ENCODE measurements around the gene OR11H7. TPM values are rescaled to one million over a fixed set of nuclear protein-coding genes. Genes with fewer than 3 reads are reported as not detected.

OR11H7 gene
- total and polyA plus RNA-seq, 9 of the 15 experiments (the other 6 are each of a cell fraction or from before 2014, with no cell fraction given): not detected

DNA sequence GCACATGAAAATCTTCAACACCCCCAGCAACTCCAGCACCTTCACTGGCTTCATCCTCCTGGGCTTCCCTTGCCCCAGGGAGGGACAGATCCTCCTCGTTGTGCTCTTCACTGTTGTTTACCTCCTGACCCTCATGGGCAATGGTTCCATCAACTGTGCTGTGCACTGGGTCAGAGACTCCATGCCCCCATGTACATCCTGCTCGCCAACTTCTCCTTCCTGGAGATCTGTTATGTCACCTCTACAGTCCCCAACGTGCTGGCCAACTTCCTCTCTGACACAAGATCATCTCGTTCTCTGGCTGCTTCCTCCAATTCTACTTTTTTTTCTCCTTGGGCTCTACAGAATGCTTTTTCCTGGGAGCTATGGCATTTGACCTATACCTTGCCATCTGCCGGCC lies 49.6 kb upstream of the OR11H7 start (continued):
- TF ChIP-seq MED1 (CRISPR knock-in tag; IDR thresholded peaks at IDR 0.05; ENCODE audit: borderline replicate concordance) (no peak), MTA3 (IDR thresholded peaks at IDR 0.05; ENCODE audit: borderline replicate concordance) (no peak), HLTF (IDR thresholded peaks at IDR 0.05) (no peak), DMBX1 (CRISPR knock-in tag; IDR thresholded peaks at IDR 0.05; ENCODE audit: borderline replicate concordance) (0 out of 2 replicates have a peak, but pooled peaks have one; percentile 41), TEAD1 (CRISPR knock-in tag; IDR thresholded peaks at IDR 0.05) (no peak), PHF8 (IDR thresholded peaks at IDR 0.05; ENCODE audit: borderline replicate concordance, low read length) (no peak), SMAD4 (CRISPR knock-in tag; conservative IDR thresholded peaks at IDR 0.05) (peak; percentile 43)
- TF ChIP-seq, protein P1, sequence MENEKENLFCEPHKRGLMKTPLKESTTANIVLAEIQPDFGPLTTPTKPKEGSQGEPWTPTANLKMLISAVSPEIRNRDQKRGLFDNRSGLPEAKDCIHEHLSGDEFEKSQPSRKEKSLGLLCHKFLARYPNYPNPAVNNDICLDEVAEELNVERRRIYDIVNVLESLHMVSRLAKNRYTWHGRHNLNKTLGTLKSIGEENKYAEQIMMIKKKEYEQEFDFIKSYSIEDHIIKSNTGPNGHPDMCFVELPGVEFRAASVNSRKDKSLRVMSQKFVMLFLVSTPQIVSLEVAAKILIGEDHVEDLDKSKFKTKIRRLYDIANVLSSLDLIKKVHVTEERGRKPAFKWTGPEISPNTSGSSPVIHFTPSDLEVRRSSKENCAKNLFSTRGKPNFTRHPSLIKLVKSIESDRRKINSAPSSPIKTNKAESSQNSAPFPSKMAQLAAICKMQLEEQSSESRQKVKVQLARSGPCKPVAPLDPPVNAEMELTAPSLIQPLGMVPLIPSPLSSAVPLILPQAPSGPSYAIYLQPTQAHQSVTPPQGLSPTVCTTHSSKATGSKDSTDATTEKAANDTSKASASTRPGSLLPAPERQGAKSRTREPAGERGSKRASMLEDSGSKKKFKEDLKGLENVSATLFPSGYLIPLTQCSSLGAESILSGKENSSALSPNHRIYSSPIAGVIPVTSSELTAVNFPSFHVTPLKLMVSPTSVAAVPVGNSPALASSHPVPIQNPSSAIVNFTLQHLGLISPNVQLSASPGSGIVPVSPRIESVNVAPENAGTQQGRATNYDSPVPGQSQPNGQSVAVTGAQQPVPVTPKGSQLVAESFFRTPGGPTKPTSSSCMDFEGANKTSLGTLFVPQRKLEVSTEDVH (IDR thresholded peaks at IDR 0.05; ENCODE audit: low read depth, partially characterized antibody): no peak

DNA sequence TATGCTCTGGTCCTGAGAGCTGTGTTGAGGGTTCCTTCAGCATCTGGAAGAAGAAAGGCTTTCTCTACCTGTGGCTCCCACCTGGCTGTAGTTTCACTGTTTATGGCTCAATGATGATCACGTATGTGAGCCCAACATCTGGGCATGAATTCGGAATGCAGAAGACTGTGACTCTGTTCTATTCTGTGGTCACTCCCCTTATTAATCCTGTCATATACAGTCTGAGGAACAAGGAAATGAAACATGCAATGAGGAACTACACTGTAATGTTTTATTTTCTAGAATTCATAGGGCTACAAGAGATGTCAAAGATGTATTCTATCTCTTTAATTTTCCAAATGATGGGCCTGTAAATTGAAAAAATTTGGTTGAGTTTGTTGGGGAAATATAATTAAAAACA lies 48.9 kb upstream of the OR11H7 start:
- no peak for TF ChIP-seq ZKSCAN8 (CRISPR knock-in tag; IDR thresholded peaks at IDR 0.05)
- TF ChIP-seq PURB (CRISPR knock-in tag; IDR thresholded peaks at IDR 0.05; ENCODE audit: low read depth): no peak
- TF ChIP-seq RBM14 (IDR thresholded peaks at IDR 0.05; ENCODE audit: borderline replicate concordance, insufficient read depth, low read depth, low read length): no peak
- ATAC-seq (no peak), FAIRE-seq (no peak), DNase-seq (ENCODE audit: extremely low read depth in 1 of 4, low spot score in 3 of 4) (no peak)
- POLR2A ChIA-PET: no interaction called here
- 89% methylated on average over 2 of the region's 2 CpGs for WGBS (ENCODE audit: insufficient coverage, low coverage, missing lambda C conversion rate)
- in situ Hi-C loops (cut with MboI) (no loop called here), intact Hi-C loops (cut with micrococcal nuclease) (no loop called here)
- peaks cover 10 to 44% of the 10 kb centered on the region in 2 experiments for H3K4me1 ChIP-seq (replicated peaks in 1 of 2; ENCODE audit: control insufficient read depth in 2 of 2, insufficient read depth in 2 of 2, low read length in 2 of 2)
- peaks cover 10% of the 10 kb centered on the region for H3K9me3 ChIP-seq (replicated peaks; ENCODE audit: control insufficient read depth, insufficient read depth, low read depth, low read length)
- no peaks in the 10 kb centered on the region for H3K36me3 ChIP-seq (ENCODE audit: control insufficient read depth, insufficient read depth, low read length)
- BruUV-seq (replicated peaks): no TSS peak
- peak overlapping the region; percentile 81 for H2AFZ ChIP-seq (ENCODE audit: low read depth, low read length)
- H3K9ac ChIP-seq (ENCODE audit: insufficient read depth in 1 of 2, low read depth in 2 of 2, low read length in 2 of 2): no peak overlapping the region
- H3K27ac ChIP-seq (ENCODE audit: extremely low read depth, low read depth, low read length): no peak overlapping the region; the same call in 2 of the 3 replicates
- no peaks in the 10 kb centered on the region for H3K27me3 ChIP-seq (ENCODE audit: control insufficient read depth in 2 of 2, insufficient read depth in 2 of 2, low read length in 2 of 2)
- CTCF ChIA-PET (ENCODE audit: low intra/inter-chr PET ratio): no interaction called here
- H3K4me3 ChIP-seq: no peak overlapping the region
- H3K4me2 ChIP-seq (ENCODE audit: insufficient read depth, low read length): no peak overlapping the region
- H3K79me2 ChIP-seq (ENCODE audit: control insufficient read depth, insufficient read depth, low read length): no peaks in the 10 kb centered on the region
- H3K9me1 ChIP-seq (ENCODE audit: control insufficient read depth, insufficient read depth, low read length): no peaks in the 10 kb centered on the region
- H4K20me1 ChIP-seq (replicated peaks; ENCODE audit: control insufficient read depth, insufficient read depth, low read length): no peaks in the 10 kb centered on the region
